T-helper 1 cell (primary cell): Measurements from ENCODE around the gene TAS1R3.

Experiments
- DNase-seq, 5 donors: peaks; one replicate each; pipeline ENCODE4 v3.0.0-alpha.2; 2012 to 2020

The TAS1R3 gene

GRCh38 chr1:1295154-1295923 is 35.7 kb upstream of the TAS1R3 start:
- no peak for DNase-seq

GRCh38 chr1:1296070-1297061 is 34.7 kb upstream of the TAS1R3 start:
- no peak for DNase-seq

- no peak for DNase-seq
Observed at GRCh38 chr1:1297802-1298424, 33.2 kb upstream of the TAS1R3 start.

GRCh38 chr1:1298861-1299685 is 32.0 kb upstream of the TAS1R3 start:
- peak in 1 of 5 donors; percentile 0 for DNase-seq

- no peak for DNase-seq
Observed at GRCh38 chr1:1299686-1300351, 31.3 kb upstream of the TAS1R3 start.

GRCh38 chr1:1300352-1300739 is 30.7 kb upstream of the TAS1R3 start:
- no peak for DNase-seq

GRCh38 chr1:1302006-1302430 is 29.1 kb upstream of the TAS1R3 start:
- DNase-seq, result no peak

GRCh38 chr1:1302951-1303509 is 28.1 kb upstream of the TAS1R3 start:
- DNase-seq, result no peak

GRCh38 chr1:1303736-1304135 is 27.3 kb upstream of the TAS1R3 start:
- no peak for DNase-seq

GRCh38 chr1:1304331-1305299 is 26.5 kb upstream of the TAS1R3 start:
- DNase-seq, result no peak

GRCh38 chr1:1305300-1306069 is 25.6 kb upstream of the TAS1R3 start:
- DNase-seq, result peak in 4 of 5 donors; percentile 39 to 79 (median 46)

GRCh38 chr1:1306070-1306660 is 24.9 kb upstream of the TAS1R3 start:
- peak in 1 of 5 donors; percentile 23 for DNase-seq

- no peak for DNase-seq
Observed at GRCh38 chr1:1306661-1307260, 24.3 kb upstream of the TAS1R3 start.

GRCh38 chr1:1307261-1307922 is 23.7 kb upstream of the TAS1R3 start:
- DNase-seq, result no peak

GRCh38 chr1:1307923-1308755 is 22.9 kb upstream of the TAS1R3 start, which contains the start of the genes ACAP3 and PUSL1:
ACAP3 (minus strand) TSS chr1:1307930; CDS start chr1:1307815, 115 bp downstream.
PUSL1 (plus strand) TSS chr1:1308597; CDS start chr1:1308644, 47 bp downstream.
- peak; percentile 82 to 94 (median 85) for DNase-seq

- no peak for DNase-seq
Observed at GRCh38 chr1:1308756-1309250, 22.3 kb upstream of the TAS1R3 start.
